Panc1 (cell line): ENCODE measurements around the gene CFAP77. TPM values are rescaled to one million over a fixed set of nuclear protein-coding genes. Genes with fewer than 3 reads are reported as not detected.

Experiments
- ATAC-seq: fragments of 200-7000 bp; cut with Tn5 transposase; 2 replicates; pipeline ENCODE4 v1.9.1; 2020; ENCODE audit warnings: mild to moderate bottlenecking, moderate library complexity
- BruUV-seq: library from RNA; stranded (reverse); fragments of 400-500 nt; replicated peaks from 2 replicates; lab custom pipeline; 2021; lab: Mats Ljungman, UMichigan
- CTCF ChIA-PET: fragments of 300-600 bp; sonication (Branson Sonifier 250); formaldehyde crosslinking; loops from one replicate; lab custom pipeline; 2022; ENCODE audit warnings: antibody characterized with exemption; lab: Charles Lee
- POLR2A ChIA-PET: fragments of 300-600 bp; sonication (Branson Sonifier 250); formaldehyde crosslinking; loops from one replicate; lab custom pipeline; 2022; ENCODE audit warnings: antibody characterized with exemption; lab: Charles Lee
- DNase-seq: peaks from one replicate; pipeline ENCODE4 v3.0.0-alpha.2; 2010; ENCODE audit warnings: low read depth, low spot score
- H3K27ac ChIP-seq: 2 replicates; pipeline ENCODE4 v1.5.1; 2011; ENCODE audit warnings: mild to moderate bottlenecking, low read length, inconsistent platforms
- H3K27me3 ChIP-seq: fragments of 200-500 bp; sonication (Bioruptor generic); 2 replicates; pipeline ENCODE4 v1.6.0; 2014; ENCODE audit warnings: low read length, inconsistent platforms; ENCODE audit not compliant: control insufficient read depth, insufficient read depth
- H3K36me3 ChIP-seq: fragments of 200-500 bp; sonication (Bioruptor generic); 2 replicates; pipeline ENCODE4 v1.5.1; 2014; ENCODE audit warnings: inconsistent platforms, mild to moderate bottlenecking, low read length, moderate library complexity; ENCODE audit not compliant: control insufficient read depth, insufficient read depth
- H3K4me1 ChIP-seq: 2 replicates; pipeline ENCODE4 v1.5.1; 2011; ENCODE audit warnings: inconsistent platforms, mild to moderate bottlenecking, low read length, moderate library complexity; ENCODE audit not compliant: control insufficient read depth, insufficient read depth
- H3K4me3 ChIP-seq, 2 experiments: 2 replicates each; pipeline ENCODE4 v1.5.1; 2011 to 2012; ENCODE audit warnings: low read depth in 2 of 2, low read length in 2 of 2, mild to moderate bottlenecking in 2 of 2, inconsistent platforms in 1 of 2, moderate library complexity in 1 of 2
- H3K9me3 ChIP-seq: fragments of 200-500 bp; sonication (Bioruptor generic); 2 replicates; pipeline ENCODE4 v1.5.1; 2014; ENCODE audit warnings: low read depth, mild to moderate bottlenecking, inconsistent platforms, low read length, moderate library complexity; ENCODE audit not compliant: control insufficient read depth, insufficient read depth
- POLR2AphosphoS5 ChIP-seq: IDR thresholded peaks from 2 replicates; pipeline ENCODE4 v1.6.1; 2012; ENCODE audit warnings: mild to moderate bottlenecking, low read depth, low read length, moderate library complexity
- SIN3A ChIP-seq: IDR thresholded peaks from 2 replicates; pipeline ENCODE4 v1.6.1; 2012; ENCODE audit warnings: low read depth, mild to moderate bottlenecking, low read length, moderate library complexity, borderline replicate concordance; ENCODE audit not compliant: insufficient read depth
- TCF7L2 ChIP-seq: IDR thresholded peaks from 2 replicates; pipeline ENCODE4 v1.6.1; 2011; ENCODE audit warnings: mild to moderate bottlenecking, low read depth, low read length, inconsistent platforms
- in situ Hi-C: cut with HindIII; loops from 2 replicates; pipeline ENCODE4 v1.10.0; 2016; ENCODE audit warnings: low sequenced_read_pairs, low pct_unique_long_range_greater_than_20kb
- intact Hi-C: fragments of 100-400 bp; cut with micrococcal nuclease; formaldehyde crosslinking; loops from one replicate; pipeline ENCODE4 v1.10.0; 2022; ENCODE audit not compliant: unreplicated experiment
- total RNA-seq: library from RNA; stranded (reverse); gene quantifications from one replicate; pipeline ENCODE4 v1.2.1, GENCODE V29; 2021; ENCODE audit not compliant: unreplicated experiment
- TF ChIP-seq, protein P1 (sequence below), 2 experiments: IDR thresholded peaks; 2 replicates each; pipeline ENCODE4 v1.6.1; 2011 to 2012; ENCODE audit warnings: low read depth in 2 of 2, control low read depth in 1 of 2, low read length in 1 of 2, mild to moderate bottlenecking in 1 of 2, moderate library complexity in 1 of 2; ENCODE audit not compliant: insufficient read depth in 1 of 2
- TF ChIP-seq, protein P2 (sequence below): fragments of 450-650 bp; IDR thresholded peaks from 2 replicates; pipeline ENCODE4 v1.5.1; 2017; ENCODE audit warnings: mild to moderate bottlenecking

Gene CFAP77
- total RNA-seq, 1 experiment from 2014 or later: not detected

DNA sequence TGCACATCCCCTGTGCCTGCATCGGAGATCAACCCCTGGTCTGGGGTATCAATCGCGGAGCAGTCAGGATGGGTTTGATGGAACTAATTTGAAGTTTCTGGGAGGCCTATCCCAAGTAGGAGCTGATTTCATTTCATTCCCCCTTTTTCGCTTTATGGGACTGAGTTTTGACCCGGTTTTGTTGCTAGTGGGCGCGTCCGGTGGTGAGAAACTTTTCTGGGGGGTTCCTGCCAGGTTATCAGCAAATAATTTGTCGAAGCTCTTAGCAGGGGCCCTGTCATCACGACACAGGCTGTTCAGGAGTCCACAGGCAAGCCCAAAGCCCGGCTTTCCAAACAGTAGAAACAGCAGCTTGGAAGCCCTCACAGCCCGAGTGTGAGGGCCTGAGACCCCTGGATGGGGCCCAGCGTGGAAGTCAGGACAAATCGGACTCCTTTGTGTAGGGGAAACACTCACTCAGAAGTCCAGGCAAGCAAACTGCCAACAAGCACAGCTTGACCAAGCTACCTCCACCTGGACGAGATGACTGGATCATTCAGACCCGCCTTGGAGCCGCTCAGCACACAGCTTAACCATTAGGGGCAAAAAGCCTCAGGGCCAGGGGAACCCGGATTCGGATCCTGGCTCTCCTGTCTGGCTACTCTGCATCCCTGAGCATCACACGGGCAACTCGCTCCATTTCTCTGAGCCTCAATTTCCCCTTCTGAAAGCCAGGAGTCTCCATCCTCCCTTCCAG, 108.0 kb downstream of the CFAP77 start:
- TF ChIP-seq SIN3A (no peak), POLR2AphosphoS5 (no peak)
- TF ChIP-seq, protein P1, sequence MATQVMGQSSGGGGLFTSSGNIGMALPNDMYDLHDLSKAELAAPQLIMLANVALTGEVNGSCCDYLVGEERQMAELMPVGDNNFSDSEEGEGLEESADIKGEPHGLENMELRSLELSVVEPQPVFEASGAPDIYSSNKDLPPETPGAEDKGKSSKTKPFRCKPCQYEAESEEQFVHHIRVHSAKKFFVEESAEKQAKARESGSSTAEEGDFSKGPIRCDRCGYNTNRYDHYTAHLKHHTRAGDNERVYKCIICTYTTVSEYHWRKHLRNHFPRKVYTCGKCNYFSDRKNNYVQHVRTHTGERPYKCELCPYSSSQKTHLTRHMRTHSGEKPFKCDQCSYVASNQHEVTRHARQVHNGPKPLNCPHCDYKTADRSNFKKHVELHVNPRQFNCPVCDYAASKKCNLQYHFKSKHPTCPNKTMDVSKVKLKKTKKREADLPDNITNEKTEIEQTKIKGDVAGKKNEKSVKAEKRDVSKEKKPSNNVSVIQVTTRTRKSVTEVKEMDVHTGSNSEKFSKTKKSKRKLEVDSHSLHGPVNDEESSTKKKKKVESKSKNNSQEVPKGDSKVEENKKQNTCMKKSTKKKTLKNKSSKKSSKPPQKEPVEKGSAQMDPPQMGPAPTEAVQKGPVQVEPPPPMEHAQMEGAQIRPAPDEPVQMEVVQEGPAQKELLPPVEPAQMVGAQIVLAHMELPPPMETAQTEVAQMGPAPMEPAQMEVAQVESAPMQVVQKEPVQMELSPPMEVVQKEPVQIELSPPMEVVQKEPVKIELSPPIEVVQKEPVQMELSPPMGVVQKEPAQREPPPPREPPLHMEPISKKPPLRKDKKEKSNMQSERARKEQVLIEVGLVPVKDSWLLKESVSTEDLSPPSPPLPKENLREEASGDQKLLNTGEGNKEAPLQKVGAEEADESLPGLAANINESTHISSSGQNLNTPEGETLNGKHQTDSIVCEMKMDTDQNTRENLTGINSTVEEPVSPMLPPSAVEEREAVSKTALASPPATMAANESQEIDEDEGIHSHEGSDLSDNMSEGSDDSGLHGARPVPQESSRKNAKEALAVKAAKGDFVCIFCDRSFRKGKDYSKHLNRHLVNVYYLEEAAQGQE (IDR thresholded peaks at IDR 0.05; ENCODE audit: insufficient read depth in 1 of 2, low read depth in 2 of 2, low read length in 1 of 2): no peak
- Histone ChIP-seq H3K4me3 (no peak overlapping the region), H3K27ac (no peak overlapping the region), H3K4me1 (no peaks in the 10 kb centered on the region), H3K36me3 (no peaks in the 10 kb centered on the region), H3K27me3 (no peaks in the 10 kb centered on the region), H3K9me3 (no peaks in the 10 kb centered on the region)
- in situ Hi-C loops (no loop called here), intact Hi-C loops (no loop called here)
- no peak for DNase-seq
- BruUV-seq: no TSS peak
- no peak for ATAC-seq
- ChIA-PET POLR2A (no interaction called here), CTCF (no interaction called here)

DNA sequence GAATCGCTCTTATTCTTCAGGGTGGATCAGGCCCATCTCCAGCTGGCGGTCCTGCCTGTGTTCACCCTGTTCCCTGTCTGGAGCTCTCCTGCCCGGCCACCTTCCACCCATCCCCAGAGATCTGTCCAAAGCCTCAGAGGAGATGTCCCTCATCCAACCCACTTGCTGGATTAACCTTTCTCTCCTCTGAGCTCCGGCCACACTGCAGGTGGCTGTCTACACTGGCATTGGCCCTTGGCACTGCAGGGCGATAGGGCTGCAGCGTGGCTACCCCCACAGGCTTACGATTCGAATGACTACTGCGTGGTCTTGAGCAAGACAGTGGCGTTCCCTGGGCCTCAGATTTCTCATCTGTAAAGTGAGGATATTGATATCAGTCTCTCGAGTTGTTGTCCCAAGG, 108.6 kb downstream of the CFAP77 start:
- DNase-seq (no peak), ATAC-seq (no peak)
- Histone ChIP-seq H3K4me1 (no peaks in the 10 kb centered on the region), H3K27ac (no peak overlapping the region), H3K27me3 (no peaks in the 10 kb centered on the region), H3K4me3 (no peak overlapping the region), H3K9me3 (no peaks in the 10 kb centered on the region), H3K36me3 (no peaks in the 10 kb centered on the region)
- intact Hi-C loops (no loop called here), in situ Hi-C loops (no loop called here)
- TF ChIP-seq POLR2AphosphoS5 (no peak), TCF7L2 (no peak), SIN3A (no peak)
- TF ChIP-seq, protein P2, sequence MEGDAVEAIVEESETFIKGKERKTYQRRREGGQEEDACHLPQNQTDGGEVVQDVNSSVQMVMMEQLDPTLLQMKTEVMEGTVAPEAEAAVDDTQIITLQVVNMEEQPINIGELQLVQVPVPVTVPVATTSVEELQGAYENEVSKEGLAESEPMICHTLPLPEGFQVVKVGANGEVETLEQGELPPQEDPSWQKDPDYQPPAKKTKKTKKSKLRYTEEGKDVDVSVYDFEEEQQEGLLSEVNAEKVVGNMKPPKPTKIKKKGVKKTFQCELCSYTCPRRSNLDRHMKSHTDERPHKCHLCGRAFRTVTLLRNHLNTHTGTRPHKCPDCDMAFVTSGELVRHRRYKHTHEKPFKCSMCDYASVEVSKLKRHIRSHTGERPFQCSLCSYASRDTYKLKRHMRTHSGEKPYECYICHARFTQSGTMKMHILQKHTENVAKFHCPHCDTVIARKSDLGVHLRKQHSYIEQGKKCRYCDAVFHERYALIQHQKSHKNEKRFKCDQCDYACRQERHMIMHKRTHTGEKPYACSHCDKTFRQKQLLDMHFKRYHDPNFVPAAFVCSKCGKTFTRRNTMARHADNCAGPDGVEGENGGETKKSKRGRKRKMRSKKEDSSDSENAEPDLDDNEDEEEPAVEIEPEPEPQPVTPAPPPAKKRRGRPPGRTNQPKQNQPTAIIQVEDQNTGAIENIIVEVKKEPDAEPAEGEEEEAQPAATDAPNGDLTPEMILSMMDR: no peak
- TF ChIP-seq, protein P1 (IDR thresholded peaks at IDR 0.05; ENCODE audit: insufficient read depth in 1 of 2, low read depth in 2 of 2, low read length in 1 of 2): no peak
- CTCF ChIA-PET: no interaction called here
- no TSS peak for BruUV-seq
- POLR2A ChIA-PET: no interaction called here
